GM12878 (cell line): ENCODE results near the gene DYNLT2. TPM values are rescaled to one million over a fixed set of nuclear protein-coding genes. Genes with fewer than 3 reads are reported as not detected.

ENCODE experiments used
- ATAC-seq: fragments of 200-7000 bp; cut with Tn5 transposase; 3 replicates; pipeline ENCODE4 v1.9.1; 2020; ENCODE audit warnings: mild to moderate bottlenecking, moderate library complexity
- BruUV-seq: library from RNA; stranded (reverse); fragments of 400-500 nt; replicated peaks from 2 replicates; lab custom pipeline; 2021; lab: Mats Ljungman, UMichigan
- CTCF ChIA-PET: fragments of 300-600 bp; sonication (Branson Sonifier 250); formaldehyde crosslinking; extraction: SDS; loops from one replicate; lab custom pipeline; 2021; ENCODE audit warnings: inconsistent platforms; lab: Yijun Ruan, JAX
- POLR2A ChIA-PET: fragments of 350-600 bp; formaldehyde crosslinking; extraction: SDS; loops from one replicate; lab custom pipeline; 2021; ENCODE audit warnings: inconsistent platforms; lab: Charles Lee
- RAD21 ChIA-PET: fragments of 300-600 bp; sonication (Branson Sonifier 250); formaldehyde crosslinking; loops from one replicate; lab custom pipeline; 2023; ENCODE audit warnings: antibody characterized with exemption; ENCODE audit not compliant: unreplicated experiment; lab: Charles Lee
- SMC1A ChIA-PET: fragments of 300-600 bp; sonication (Branson Sonifier 250); formaldehyde crosslinking; loops from one replicate; lab custom pipeline; 2023; ENCODE audit not compliant: unreplicated experiment, uncharacterized antibody; lab: Charles Lee
- DNase-seq: peaks from one replicate; pipeline ENCODE4 v3.0.0-alpha.2; 2011; ENCODE audit warnings: low read depth, low spot score
- FAIRE-seq: peaks from 3 replicates; lab custom pipeline; 2011; peaks lifted over from hg19 to GRCh38; lab: Jason Lieb, UNC
- H2AFZ ChIP-seq: 2 replicates; pipeline ENCODE4 v1.6.0; 2011; ENCODE audit warnings: low read depth, low read length, control low read depth; ENCODE audit not compliant: control insufficient read depth
- H3K27ac ChIP-seq: 2 replicates; pipeline ENCODE4 v1.5.1; 2011; ENCODE audit warnings: control low read depth; ENCODE audit not compliant: control insufficient read depth, insufficient read depth
- H3K27me3 ChIP-seq, 2 experiments: replicated peaks in 1 of 2; 2 replicates each; pipeline versions ENCODE4 v1.6.0 to v1.6.1; 2011; ENCODE audit warnings: low read length in 1 of 2; ENCODE audit not compliant: control insufficient read depth in 2 of 2, insufficient read depth in 2 of 2
- H3K36me3 ChIP-seq, 2 experiments: 2 replicates each; pipeline ENCODE4 v1.5.1; 2011; ENCODE audit warnings: low read length in 1 of 2; ENCODE audit not compliant: control insufficient read depth in 2 of 2, insufficient read depth in 2 of 2
- H3K4me1 ChIP-seq: 2 replicates; pipeline ENCODE4 v1.6.1; 2011; ENCODE audit warnings: mild to moderate bottlenecking, low read length, moderate library complexity, mixed read lengths; ENCODE audit not compliant: control insufficient read depth, insufficient read depth
- H3K4me2 ChIP-seq: 2 replicates; pipeline ENCODE4 v1.6.0; 2011; ENCODE audit warnings: control low read depth; ENCODE audit not compliant: control insufficient read depth, insufficient read depth
- H3K4me3 ChIP-seq: fragments of 200-600 bp; sonication (generic); 2 replicates; pipeline ENCODE4 v1.5.1; 2016
- H3K79me2 ChIP-seq: 2 replicates; pipeline ENCODE4 v1.6.0; 2011; ENCODE audit warnings: low read length; ENCODE audit not compliant: control insufficient read depth, insufficient read depth
- H3K9ac ChIP-seq: 2 replicates; pipeline ENCODE4 v1.8.0; 2011; ENCODE audit warnings: low read length, control low read depth, mixed read lengths; ENCODE audit not compliant: control insufficient read depth, insufficient read depth
- H3K9me3 ChIP-seq: replicated peaks from 3 replicates; pipeline ENCODE4 v1.5.1; 2011; ENCODE audit warnings: mild to moderate bottlenecking, low read length; ENCODE audit not compliant: control insufficient read depth, insufficient read depth
- H4K20me1 ChIP-seq: 2 replicates; pipeline ENCODE4 v1.6.0; 2011; ENCODE audit not compliant: control insufficient read depth, insufficient read depth
- BCL11A ChIP-seq: IDR thresholded peaks from 2 replicates; pipeline ENCODE4 v1.6.1; 2011; ENCODE audit warnings: low read depth, low read length
- CBFB ChIP-seq: IDR thresholded peaks from 2 replicates; pipeline ENCODE4 v1.6.1; 2016; ENCODE audit warnings: antibody characterized with exemption, low read depth
- ESRRA ChIP-seq: IDR thresholded peaks from 2 replicates; pipeline ENCODE4 v1.6.1; 2012; ENCODE audit warnings: mild to moderate bottlenecking, low read length, improper control_type of control experiment
- FOS ChIP-seq: IDR thresholded peaks from 3 replicates; pipeline ENCODE4 v1.6.1; 2011; ENCODE audit warnings: borderline replicate concordance; ENCODE audit not compliant: insufficient read length; ENCODE audit errors: extremely low read depth
- FOXM1 ChIP-seq: IDR thresholded peaks from 2 replicates; pipeline ENCODE4 v1.6.1; 2012; ENCODE audit warnings: low read depth, mild to moderate bottlenecking, inconsistent platforms, low read length, moderate library complexity
- HDAC2 ChIP-seq: fragments of 200-600 bp; sonication (generic); IDR thresholded peaks from 2 replicates; pipeline ENCODE4 v1.6.1; 2017
- KDM1A ChIP-seq: fragments of 200-600 bp; sonication (generic); IDR thresholded peaks from 2 replicates; pipeline ENCODE4 v1.6.1; 2016; ENCODE audit warnings: borderline replicate concordance
- MTA2 ChIP-seq: fragments of 450-650 bp; IDR thresholded peaks from 2 replicates; pipeline ENCODE4 v1.6.1; 2016; ENCODE audit warnings: low read depth, mild to moderate bottlenecking, moderate library complexity
- MTA3 ChIP-seq: IDR thresholded peaks from 2 replicates; pipeline ENCODE4 v1.6.1; 2012; ENCODE audit warnings: low read length, inconsistent platforms, borderline replicate concordance
- POLR2A ChIP-seq: IDR thresholded peaks from 2 replicates; pipeline ENCODE4 v1.6.1; 2011; ENCODE audit warnings: low read depth, mild to moderate bottlenecking, low read length
- POLR2AphosphoS2 ChIP-seq: IDR thresholded peaks from 2 replicates; pipeline ENCODE4 v1.6.1; 2011; ENCODE audit warnings: low read depth, mild to moderate bottlenecking, low read length, improper control_type of control experiment, moderate library complexity
- POU2F2 ChIP-seq: IDR thresholded peaks from 3 replicates; pipeline ENCODE4 v1.6.1; 2011; ENCODE audit warnings: low read depth, mild to moderate bottlenecking, low read length, borderline replicate concordance
- SIN3A ChIP-seq: IDR thresholded peaks from 2 replicates; pipeline ENCODE4 v1.6.1; 2012; ENCODE audit warnings: low read depth, low read length, improper control_type of control experiment
- STAT1 ChIP-seq: fragments of 450-650 bp; conservative IDR thresholded peaks from 2 replicates; pipeline ENCODE4 v1.6.1; 2014; ENCODE audit warnings: antibody characterized with exemption, mild to moderate bottlenecking
- TCF12 ChIP-seq: IDR thresholded peaks from 2 replicates; pipeline ENCODE4 v1.6.1; 2011; ENCODE audit warnings: low read depth, mild to moderate bottlenecking, low read length
- WRNIP1 ChIP-seq: IDR thresholded peaks from 2 replicates; pipeline ENCODE4 v1.6.1; 2011; ENCODE audit warnings: low read depth, low read length, improper control_type of control experiment, borderline replicate concordance
- YBX1 ChIP-seq: fragments of 450-650 bp; IDR thresholded peaks from 2 replicates; pipeline ENCODE4 v1.6.1; 2016; ENCODE audit warnings: antibody characterized with exemption
- ZNF207 ChIP-seq: fragments of 450-650 bp; IDR thresholded peaks from 2 replicates; pipeline ENCODE4 v1.6.1; 2014; ENCODE audit warnings: antibody characterized with exemption, mild to moderate bottlenecking, borderline replicate concordance
- WGBS: methylation state at CpG from one replicate; pipeline ENCODE4 v1.1.6; 2016; ENCODE audit warnings: low lambda C conversion rate; ENCODE audit not compliant: insufficient replicate concordance, insufficient coverage; ENCODE audit errors: missing lambda C conversion rate; 5-methylcytosine and 5-hydroxymethylcytosine counted together
- in situ Hi-C: fragments of 300-500 bp; cut with MboI; formaldehyde crosslinking; loops from 9 replicates; pipeline ENCODE4 v1.14.3; 2018; ENCODE audit warnings: mixed read lengths
- intact Hi-C: fragments of 100-400 bp; cut with micrococcal nuclease; formaldehyde crosslinking; loops from one replicate; pipeline ENCODE4 v1.14.2; 2022; ENCODE audit not compliant: unreplicated experiment
- polyA plus RNA-seq, 11 experiments: library from polyadenylated mRNA; depleted of rRNA in 4 of 11; unstranded in 6 of 11; stranded (reverse) in 5 of 11; fragments of >200 nt; fragmentation: Nextera tagmentation in 4 of 11; fragmentation: Illumina TruSeq in 1 of 11; extraction: Ambion mirVana in 4 of 11; extraction: Trizol in 1 of 11; gene quantifications; 1 replicate in 1 of 11; 2 replicates in 10 of 11; pipeline versions ENCODE4 v1.2.1 to v1.2.3, GENCODE V29; 2011 to 2016; ENCODE audit warnings: inconsistent platforms in 2 of 11, missing spikeins in 2 of 11, low read depth in 1 of 11
- total RNA-seq, 4 experiments: library from RNA; depleted of rRNA in 3 of 4; stranded (reverse); fragments of >200 nt in 3 of 4; fragmentation: Illumina TruSeq in 1 of 4; extraction: Trizol in 1 of 4; gene quantifications; 2 replicates each; pipeline versions ENCODE4 v1.2.1 to v1.2.3, GENCODE V29; 2013 to 2021
- TF ChIP-seq, protein P1 (sequence below): fragments of 150-350 bp; IDR thresholded peaks from 2 replicates; pipeline ENCODE4 v1.6.1; 2016; ENCODE audit warnings: low read depth, low read length

DYNLT2 gene
- total and polyA plus RNA-seq, 10 of the 15 experiments (the other 5 are each of a cell fraction or from before 2014, with no cell fraction given) = 2.2 to 5.9 (median 5.4) TPM

GRCh38 chr6:169792306-169793015 is 41.1 kb upstream of the DYNLT2 start:
- no peaks in the 10 kb centered on the region for H3K9me3 ChIP-seq
- ChIA-PET POLR2A (no interaction called here), CTCF (interaction anchor here (2.5 kb wide), 1 partner anchor 12 kb away, joined by 5 read pairs; no protein-coding TSS in a partner anchor), SMC1A (interaction anchor here (1.1 kb wide), 1 partner anchor 14 kb away, joined by 3 read pairs; no protein-coding TSS in a partner anchor), RAD21 (no interaction called here)
- H3K4me1 ChIP-seq = peaks cover 4% of the 10 kb centered on the region; the same call in 1 of the 2 replicates
- H2AFZ ChIP-seq = no peak overlapping the region
- whole genome bisulfite sequencing = 43% methylated on average over 21 of the region's 21 CpGs
- H3K4me3 ChIP-seq = no peak overlapping the region
- H4K20me1 ChIP-seq = no peaks in the 10 kb centered on the region
- TF ChIP-seq HDAC2 (no peak), TCF12 (no peak), POLR2A (no peak), BCL11A (no peak), MTA3 (no peak), FOXM1 (no peak), POLR2AphosphoS2 (no peak), SIN3A (no peak), KDM1A (no peak), ZNF207 (no peak), ESRRA (no peak), CBFB (no peak), MTA2 (no peak), STAT1 (no peak), FOS (no peak), YBX1 (no peak), WRNIP1 (no peak), POU2F2 (no peak)
- TF ChIP-seq, protein P1, sequence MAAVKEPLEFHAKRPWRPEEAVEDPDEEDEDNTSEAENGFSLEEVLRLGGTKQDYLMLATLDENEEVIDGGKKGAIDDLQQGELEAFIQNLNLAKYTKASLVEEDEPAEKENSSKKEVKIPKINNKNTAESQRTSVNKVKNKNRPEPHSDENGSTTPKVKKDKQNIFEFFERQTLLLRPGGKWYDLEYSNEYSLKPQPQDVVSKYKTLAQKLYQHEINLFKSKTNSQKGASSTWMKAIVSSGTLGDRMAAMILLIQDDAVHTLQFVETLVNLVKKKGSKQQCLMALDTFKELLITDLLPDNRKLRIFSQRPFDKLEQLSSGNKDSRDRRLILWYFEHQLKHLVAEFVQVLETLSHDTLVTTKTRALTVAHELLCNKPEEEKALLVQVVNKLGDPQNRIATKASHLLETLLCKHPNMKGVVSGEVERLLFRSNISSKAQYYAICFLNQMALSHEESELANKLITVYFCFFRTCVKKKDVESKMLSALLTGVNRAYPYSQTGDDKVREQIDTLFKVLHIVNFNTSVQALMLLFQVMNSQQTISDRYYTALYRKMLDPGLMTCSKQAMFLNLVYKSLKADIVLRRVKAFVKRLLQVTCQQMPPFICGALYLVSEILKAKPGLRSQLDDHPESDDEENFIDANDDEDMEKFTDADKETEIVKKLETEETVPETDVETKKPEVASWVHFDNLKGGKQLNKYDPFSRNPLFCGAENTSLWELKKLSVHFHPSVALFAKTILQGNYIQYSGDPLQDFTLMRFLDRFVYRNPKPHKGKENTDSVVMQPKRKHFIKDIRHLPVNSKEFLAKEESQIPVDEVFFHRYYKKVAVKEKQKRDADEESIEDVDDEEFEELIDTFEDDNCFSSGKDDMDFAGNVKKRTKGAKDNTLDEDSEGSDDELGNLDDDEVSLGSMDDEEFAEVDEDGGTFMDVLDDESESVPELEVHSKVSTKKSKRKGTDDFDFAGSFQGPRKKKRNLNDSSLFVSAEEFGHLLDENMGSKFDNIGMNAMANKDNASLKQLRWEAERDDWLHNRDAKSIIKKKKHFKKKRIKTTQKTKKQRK = no peak
- ATAC-seq (no peak), DNase-seq (no peak), FAIRE-seq (no peak)
- intact Hi-C loops (no loop called here), in situ Hi-C loops (loop anchor here (5.0 kb wide), 1 partner anchor 725 kb away; no protein-coding TSS in a partner anchor)
- H3K27ac ChIP-seq = no peak overlapping the region
- H3K79me2 ChIP-seq = no peaks in the 10 kb centered on the region
- no peak overlapping the region for H3K9ac ChIP-seq
- no TSS peak for BruUV-seq
- H3K4me2 ChIP-seq = no peak overlapping the region
- no peaks in the 10 kb centered on the region for H3K36me3 ChIP-seq
- peaks cover 3 to 4% of the 10 kb centered on the region in 2 experiments for H3K27me3 ChIP-seq
